Endothelial cell of hepatic sinusoid (primary cell): ENCODE data around the gene SH3D19.
"Not testable (repeated sequence)": the region's sequence is repeated elsewhere in the genome, so short reads cannot be mapped to it uniquely, and the experiment has no call there.

Source experiments
- in situ Hi-C: cut with HindIII; loops from 2 replicates; pipeline ENCODE4 v1.10.0; 2017; ENCODE audit warnings: low sequenced_read_pairs

The SH3D19 gene

GRCh38 chr4:151104621-151105020 lies 220.8 kb downstream of the SH3D19 start:
- in situ Hi-C loops = no loop called here

- in situ Hi-C loops = no loop called here
Observed at GRCh38 chr4:151103758-151104157, 221.6 kb downstream of the SH3D19 start.

- in situ Hi-C loops = no loop called here
Observed at GRCh38 chr4:151100531-151100930, 224.9 kb downstream of the SH3D19 start.

- in situ Hi-C loops = no loop called here
Observed at GRCh38 chr4:151099976-151100417, 225.4 kb downstream of the SH3D19 start.

- in situ Hi-C loops = no loop called here
Observed at GRCh38 chr4:151099229-151099975, 226.0 kb downstream of the SH3D19 start, which contains the start of gene RPS3A. RPS3A (plus strand) TSS chr4:151099628; CDS start chr4:151099653, 25 bp downstream.

- in situ Hi-C loops = no loop called here
Observed at GRCh38 chr4:151098979-151099228, 226.5 kb downstream of the SH3D19 start.

GRCh38 chr4:151097759-151098158 lies 227.6 kb downstream of the SH3D19 start:
- in situ Hi-C loops = no loop called here

GRCh38 chr4:151095142-151095541 lies 230.3 kb downstream of the SH3D19 start:
- in situ Hi-C loops = no loop called here

GRCh38 chr4:151094290-151094751 lies 231.1 kb downstream of the SH3D19 start:
- in situ Hi-C loops = no loop called here

GRCh38 chr4:151093203-151093602 lies 232.2 kb downstream of the SH3D19 start:
- in situ Hi-C loops = no loop called here

- in situ Hi-C loops = no loop called here
Observed at GRCh38 chr4:151092488-151092887, 232.9 kb downstream of the SH3D19 start.

- in situ Hi-C loops = no loop called here
Observed at GRCh38 chr4:151091047-151091446, 234.4 kb downstream of the SH3D19 start.

GRCh38 chr4:151087467-151087866 lies 237.9 kb downstream of the SH3D19 start:
- in situ Hi-C loops = no loop called here

- in situ Hi-C loops = not testable (repeated sequence)
Observed at GRCh38 chr4:151077978-151078377, 247.4 kb downstream of the SH3D19 start.

GRCh38 chr4:151074416-151074916 lies 250.9 kb downstream of the SH3D19 start:
- in situ Hi-C loops = no loop called here
